Measurements from ENCODE around the gene LAMC1.

The LAMC1 gene

GRCh38 chr1:183023146-183023600, at the start of gene LAMC1:
Gene LAMC1 (plus strand): TSS chr1:183023420. CDS start chr1:183023717, 297 bp downstream.
- no peak for DNase-seq (ENCODE audit: low read depth in 2 of 2)

GRCh38 chr1:182974506-182975191, 48.6 kb upstream of the LAMC1 start:
- no peak for DNase-seq (ENCODE audit: low read depth in 2 of 2)

- DNase-seq (ENCODE audit: low read depth in 2 of 2), result no peak
Observed at GRCh38 chr1:182977480-182977879, 45.7 kb upstream of the LAMC1 start.

- DNase-seq (ENCODE audit: low read depth in 2 of 2), result no peak
Observed at GRCh38 chr1:182978151-182978853, 44.9 kb upstream of the LAMC1 start.

- no peak for DNase-seq (ENCODE audit: low read depth in 2 of 2)
Observed at GRCh38 chr1:182984138-182984537, 39.1 kb upstream of the LAMC1 start.

GRCh38 chr1:182984621-182985020, 38.6 kb upstream of the LAMC1 start:
- no peak for DNase-seq (ENCODE audit: low read depth in 2 of 2)

- no peak for DNase-seq (ENCODE audit: low read depth in 2 of 2)
Observed at GRCh38 chr1:182985876-182986275, 37.3 kb upstream of the LAMC1 start.

GRCh38 chr1:182990413-182991144, 32.6 kb upstream of the LAMC1 start:
- no peak for DNase-seq (ENCODE audit: low read depth in 2 of 2)

- DNase-seq (ENCODE audit: low read depth in 2 of 2), result no peak
Observed at GRCh38 chr1:182993746-182994145, 29.5 kb upstream of the LAMC1 start.

GRCh38 chr1:182995894-182996293, 27.3 kb upstream of the LAMC1 start:
- DNase-seq (ENCODE audit: low read depth in 2 of 2), result no peak

GRCh38 chr1:182996816-182997215, 26.4 kb upstream of the LAMC1 start:
- DNase-seq (ENCODE audit: low read depth in 2 of 2), result no peak

- no peak for DNase-seq (ENCODE audit: low read depth in 2 of 2)
Observed at GRCh38 chr1:182998482-182998881, 24.7 kb upstream of the LAMC1 start.

- DNase-seq (ENCODE audit: low read depth in 2 of 2), result no peak
Observed at GRCh38 chr1:183000167-183000962, 22.9 kb upstream of the LAMC1 start.

GRCh38 chr1:183002267-183002666, 21.0 kb upstream of the LAMC1 start:
- DNase-seq (ENCODE audit: low read depth in 2 of 2), result no peak

GRCh38 chr1:183002797-183003196, 20.4 kb upstream of the LAMC1 start:
- DNase-seq (ENCODE audit: low read depth in 2 of 2), result no peak

- DNase-seq (ENCODE audit: low read depth in 2 of 2), result no peak
Observed at GRCh38 chr1:183003203-183003602, 20.0 kb upstream of the LAMC1 start.

GRCh38 chr1:183004141-183004540, 19.1 kb upstream of the LAMC1 start:
- DNase-seq (ENCODE audit: low read depth in 2 of 2), result no peak

GRCh38 chr1:183011859-183012258, 11.4 kb upstream of the LAMC1 start:
- no peak for DNase-seq (ENCODE audit: low read depth in 2 of 2)

- no peak for DNase-seq (ENCODE audit: low read depth in 2 of 2)
Observed at GRCh38 chr1:183012301-183012994, 10.8 kb upstream of the LAMC1 start.

GRCh38 chr1:183019139-183019740, 4.0 kb upstream of the LAMC1 start:
- DNase-seq (ENCODE audit: low read depth in 2 of 2), result no peak

- DNase-seq (ENCODE audit: low read depth in 2 of 2), result no peak
Observed at GRCh38 chr1:183019860-183020259, 3.4 kb upstream of the LAMC1 start.

Measured in stimulated activated CD4-positive, alpha-beta T cell treated with anti-CD3 and anti-CD28 coated beads, Interleukin-15, amount 100 ng/mL, for 48 hours (primary cell).